ENCODE measurements around the gene PWWP2B. TPM values are rescaled to one million over a fixed set of nuclear protein-coding genes. Genes with fewer than 3 reads are reported as not detected.

PWWP2B gene
- total and polyA plus RNA-seq, 10 of the 15 experiments (the other 5 are each of a cell fraction or from before 2014, with no cell fraction given): 0.04 to 0.87 (median 0.35) TPM; not detected in 4

DNA sequence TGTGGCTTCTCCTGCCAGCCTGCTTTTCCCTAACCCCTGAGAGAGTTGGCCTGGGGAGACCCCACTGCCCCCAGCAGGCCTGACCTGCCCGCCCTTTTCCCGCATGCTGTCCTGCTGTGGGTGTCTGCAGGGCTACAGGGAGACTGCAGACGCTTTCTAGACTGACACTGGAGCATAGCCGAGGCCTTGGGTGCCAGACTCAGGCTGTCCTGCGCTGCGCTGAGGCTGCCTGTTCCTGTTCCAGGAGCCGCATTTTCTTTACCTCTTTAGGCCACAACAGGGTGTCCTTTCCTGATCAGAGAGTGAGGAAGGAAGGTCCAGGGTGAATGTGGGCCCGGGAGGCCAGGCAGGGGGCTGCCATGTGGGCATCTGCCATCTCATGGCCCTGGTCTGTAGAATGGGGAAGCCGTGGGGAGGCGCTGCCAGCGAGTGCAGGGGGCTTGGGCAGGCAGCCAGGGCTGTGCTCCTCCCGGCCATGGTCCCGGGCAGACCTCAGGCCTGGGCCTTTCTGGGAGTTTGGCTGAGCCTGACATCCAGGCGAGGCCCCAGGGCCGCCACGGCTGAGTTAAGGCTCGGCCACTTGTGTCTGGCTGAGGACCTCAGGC, 3.6 kb downstream of the PWWP2B start:
- no TSS peak for BruUV-seq (replicated peaks)
- Histone ChIP-seq H3K9ac (ENCODE audit: control insufficient read depth, insufficient read depth, low read length) (no peak overlapping the region), H3K79me2 (ENCODE audit: control insufficient read depth, insufficient read depth, low read length) (no peaks in the 10 kb centered on the region), H3K4me3 (no peak overlapping the region), H4K20me1 (ENCODE audit: control insufficient read depth, insufficient read depth) (no peaks in the 10 kb centered on the region), H2AFZ (ENCODE audit: control insufficient read depth, low read depth, low read length) (no peak overlapping the region), H3K4me2 (ENCODE audit: control insufficient read depth, insufficient read depth) (no peak overlapping the region), H3K4me1 (ENCODE audit: control insufficient read depth, insufficient read depth, low read length) (peaks cover 8% of the 10 kb centered on the region; the same call in 1 of the 2 replicates), H3K27ac (ENCODE audit: control insufficient read depth, insufficient read depth) (no peak overlapping the region), H3K27me3 (replicated peaks in 1 of 2; ENCODE audit: control insufficient read depth in 2 of 2, insufficient read depth in 2 of 2, low read length in 1 of 2) (peaks cover 0 to under 1% of the 10 kb centered on the region in 2 experiments; a peak in 3 of 4 replicates), H3K9me3 (replicated peaks; ENCODE audit: control insufficient read depth, insufficient read depth, low read length) (no peaks in the 10 kb centered on the region), H3K36me3 (ENCODE audit: control insufficient read depth in 2 of 2, insufficient read depth in 2 of 2, low read length in 1 of 2) (no peaks in the 10 kb centered on the region)
- in situ Hi-C loops (cut with MboI): no loop called here
- SMC1A ChIA-PET (ENCODE audit: uncharacterized antibody, unreplicated experiment): no interaction called here
- TF ChIP-seq, protein P1, sequence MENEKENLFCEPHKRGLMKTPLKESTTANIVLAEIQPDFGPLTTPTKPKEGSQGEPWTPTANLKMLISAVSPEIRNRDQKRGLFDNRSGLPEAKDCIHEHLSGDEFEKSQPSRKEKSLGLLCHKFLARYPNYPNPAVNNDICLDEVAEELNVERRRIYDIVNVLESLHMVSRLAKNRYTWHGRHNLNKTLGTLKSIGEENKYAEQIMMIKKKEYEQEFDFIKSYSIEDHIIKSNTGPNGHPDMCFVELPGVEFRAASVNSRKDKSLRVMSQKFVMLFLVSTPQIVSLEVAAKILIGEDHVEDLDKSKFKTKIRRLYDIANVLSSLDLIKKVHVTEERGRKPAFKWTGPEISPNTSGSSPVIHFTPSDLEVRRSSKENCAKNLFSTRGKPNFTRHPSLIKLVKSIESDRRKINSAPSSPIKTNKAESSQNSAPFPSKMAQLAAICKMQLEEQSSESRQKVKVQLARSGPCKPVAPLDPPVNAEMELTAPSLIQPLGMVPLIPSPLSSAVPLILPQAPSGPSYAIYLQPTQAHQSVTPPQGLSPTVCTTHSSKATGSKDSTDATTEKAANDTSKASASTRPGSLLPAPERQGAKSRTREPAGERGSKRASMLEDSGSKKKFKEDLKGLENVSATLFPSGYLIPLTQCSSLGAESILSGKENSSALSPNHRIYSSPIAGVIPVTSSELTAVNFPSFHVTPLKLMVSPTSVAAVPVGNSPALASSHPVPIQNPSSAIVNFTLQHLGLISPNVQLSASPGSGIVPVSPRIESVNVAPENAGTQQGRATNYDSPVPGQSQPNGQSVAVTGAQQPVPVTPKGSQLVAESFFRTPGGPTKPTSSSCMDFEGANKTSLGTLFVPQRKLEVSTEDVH (IDR thresholded peaks at IDR 0.05; ENCODE audit: low read depth, partially characterized antibody): no peak
- TF ChIP-seq DPF2 (IDR thresholded peaks at IDR 0.05): no peak
- TF ChIP-seq, protein P2, sequence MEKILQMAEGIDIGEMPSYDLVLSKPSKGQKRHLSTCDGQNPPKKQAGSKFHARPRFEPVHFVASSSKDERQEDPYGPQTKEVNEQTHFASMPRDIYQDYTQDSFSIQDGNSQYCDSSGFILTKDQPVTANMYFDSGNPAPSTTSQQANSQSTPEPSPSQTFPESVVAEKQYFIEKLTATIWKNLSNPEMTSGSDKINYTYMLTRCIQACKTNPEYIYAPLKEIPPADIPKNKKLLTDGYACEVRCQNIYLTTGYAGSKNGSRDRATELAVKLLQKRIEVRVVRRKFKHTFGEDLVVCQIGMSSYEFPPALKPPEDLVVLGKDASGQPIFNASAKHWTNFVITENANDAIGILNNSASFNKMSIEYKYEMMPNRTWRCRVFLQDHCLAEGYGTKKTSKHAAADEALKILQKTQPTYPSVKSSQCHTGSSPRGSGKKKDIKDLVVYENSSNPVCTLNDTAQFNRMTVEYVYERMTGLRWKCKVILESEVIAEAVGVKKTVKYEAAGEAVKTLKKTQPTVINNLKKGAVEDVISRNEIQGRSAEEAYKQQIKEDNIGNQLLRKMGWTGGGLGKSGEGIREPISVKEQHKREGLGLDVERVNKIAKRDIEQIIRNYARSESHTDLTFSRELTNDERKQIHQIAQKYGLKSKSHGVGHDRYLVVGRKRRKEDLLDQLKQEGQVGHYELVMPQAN (conservative IDR thresholded peaks at IDR 0.05): no peak
- TF ChIP-seq MTA2 (IDR thresholded peaks at IDR 0.05; ENCODE audit: low read depth): no peak
- no peak for TF ChIP-seq HDAC6 (IDR thresholded peaks at IDR 0.05; ENCODE audit: unreplicated experiment)
- no peak for TF ChIP-seq PAX8 (IDR thresholded peaks at IDR 0.05)
- no peak for TF ChIP-seq SIN3A (IDR thresholded peaks at IDR 0.05; ENCODE audit: low read depth, low read length)
- no peak for TF ChIP-seq ZNF217 (IDR thresholded peaks at IDR 0.05)
- no peak for TF ChIP-seq RAD21 (IDR thresholded peaks at IDR 0.05; ENCODE audit: insufficient read depth, low read depth, low read length)
- TF ChIP-seq SMC3 (IDR thresholded peaks at IDR 0.05; ENCODE audit: borderline replicate concordance, low read length): no peak
- TF ChIP-seq SMAD5 (IDR thresholded peaks at IDR 0.05; ENCODE audit: low read depth): no peak
- no peak for TF ChIP-seq MEF2B (IDR thresholded peaks at IDR 0.05; ENCODE audit: partially characterized antibody, poor library complexity, severe bottlenecking)
- TF ChIP-seq PAX5 (IDR thresholded peaks at IDR 0.05; ENCODE audit: borderline replicate concordance, low read depth, low read length): no peak
- RAD21 ChIA-PET (ENCODE audit: unreplicated experiment): no interaction called here
- CTCF ChIA-PET: no interaction called here
- DNase-seq (ENCODE audit: low read depth, low spot score): no peak
- ATAC-seq: no peak
- POLR2A ChIA-PET: no interaction called here
- 40% methylated on average over 17 of the region's 17 CpGs for WGBS (ENCODE audit: insufficient coverage, insufficient replicate concordance, low lambda C conversion rate, missing lambda C conversion rate)
- intact Hi-C loops (cut with micrococcal nuclease; ENCODE audit: unreplicated experiment): no loop called here
- FAIRE-seq: no peak
